Cardiac fibroblast (primary cell): ENCODE results near the gene RAB10.

Experiments
- DNase-seq, 2 donors: peaks; one replicate each; pipeline versions ENCODE4 v3.0.0 to v3.0.0-alpha.2; 2010; ENCODE audit warnings: low read depth in 2 of 2
- H3K4me3 ChIP-seq, 2 donors: replicated peaks in 1 of 2; 1 replicate in 1 of 2; 2 replicates in 1 of 2; pipeline ENCODE4 v1.5.1; 2011; ENCODE audit warnings: low read depth in 2 of 2, low read length in 2 of 2, mild to moderate bottlenecking in 2 of 2, moderate library complexity in 1 of 2
- TF ChIP-seq, protein P1 (sequence below): IDR thresholded peaks from one replicate; pipeline ENCODE4 v1.5.1; 2011; ENCODE audit warnings: low read depth, mild to moderate bottlenecking, low read length, inconsistent platforms

Gene RAB10

DNA sequence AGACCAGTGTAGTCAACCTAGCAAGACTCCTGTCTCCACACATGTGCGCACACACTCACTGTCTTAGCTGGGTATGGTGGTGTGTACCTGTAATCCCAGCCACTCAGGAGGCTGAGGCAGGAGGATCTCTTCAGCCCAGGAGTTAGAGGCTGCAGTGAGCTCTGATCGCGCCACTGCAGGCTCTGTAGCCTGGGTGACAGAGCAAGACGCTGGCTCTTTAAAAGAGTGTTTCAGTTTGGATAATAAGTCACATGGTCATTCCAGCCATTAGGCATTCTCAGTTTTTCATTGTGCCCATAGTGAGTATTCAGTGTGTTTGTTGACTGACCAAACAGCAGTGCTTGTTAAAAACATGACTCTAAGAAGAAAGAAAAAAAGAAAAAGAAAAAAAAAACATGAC lies 31.0 kb downstream of the RAB10 start:
- H3K4me3 ChIP-seq = no peak overlapping the region
- no peak for DNase-seq
- TF ChIP-seq, protein P1, sequence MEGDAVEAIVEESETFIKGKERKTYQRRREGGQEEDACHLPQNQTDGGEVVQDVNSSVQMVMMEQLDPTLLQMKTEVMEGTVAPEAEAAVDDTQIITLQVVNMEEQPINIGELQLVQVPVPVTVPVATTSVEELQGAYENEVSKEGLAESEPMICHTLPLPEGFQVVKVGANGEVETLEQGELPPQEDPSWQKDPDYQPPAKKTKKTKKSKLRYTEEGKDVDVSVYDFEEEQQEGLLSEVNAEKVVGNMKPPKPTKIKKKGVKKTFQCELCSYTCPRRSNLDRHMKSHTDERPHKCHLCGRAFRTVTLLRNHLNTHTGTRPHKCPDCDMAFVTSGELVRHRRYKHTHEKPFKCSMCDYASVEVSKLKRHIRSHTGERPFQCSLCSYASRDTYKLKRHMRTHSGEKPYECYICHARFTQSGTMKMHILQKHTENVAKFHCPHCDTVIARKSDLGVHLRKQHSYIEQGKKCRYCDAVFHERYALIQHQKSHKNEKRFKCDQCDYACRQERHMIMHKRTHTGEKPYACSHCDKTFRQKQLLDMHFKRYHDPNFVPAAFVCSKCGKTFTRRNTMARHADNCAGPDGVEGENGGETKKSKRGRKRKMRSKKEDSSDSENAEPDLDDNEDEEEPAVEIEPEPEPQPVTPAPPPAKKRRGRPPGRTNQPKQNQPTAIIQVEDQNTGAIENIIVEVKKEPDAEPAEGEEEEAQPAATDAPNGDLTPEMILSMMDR = no peak

DNA sequence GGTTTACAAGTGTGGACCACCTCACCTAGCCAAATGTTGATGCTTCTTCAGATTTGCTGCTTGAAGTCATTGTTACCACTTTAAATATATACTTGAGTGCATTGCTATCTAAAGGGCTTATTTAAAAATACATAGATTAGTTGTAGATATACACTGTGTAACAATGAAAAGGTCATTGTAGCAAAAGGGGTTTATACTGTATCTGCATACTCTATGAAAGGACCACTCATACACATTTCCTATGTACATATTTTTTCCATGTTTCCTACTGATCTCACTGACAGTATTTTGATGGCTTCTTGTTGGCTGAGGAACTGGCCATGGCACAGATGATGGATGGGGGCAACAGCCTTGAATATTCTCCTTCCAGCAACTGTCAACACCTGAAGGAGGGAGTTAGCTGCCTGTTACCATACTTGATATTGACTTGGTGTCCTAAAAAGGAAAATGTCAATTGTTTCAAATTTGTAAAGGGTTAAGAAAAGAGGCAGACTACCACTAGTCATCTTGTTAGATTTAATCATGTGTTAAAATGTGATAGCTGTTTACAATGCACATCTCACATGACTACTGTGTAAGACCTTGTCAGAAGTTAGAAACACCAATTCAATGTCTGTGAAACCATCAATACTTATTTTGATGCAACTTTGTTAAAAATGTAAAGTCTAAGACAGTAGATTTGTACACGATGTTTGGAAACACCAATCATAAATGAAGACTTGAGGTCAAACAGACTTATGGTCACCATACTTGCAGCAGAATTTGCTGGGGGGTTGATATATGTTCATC lies 33.5 kb downstream of the RAB10 start:
- DNase-seq = no peak
- TF ChIP-seq, protein P1 = no peak
- no peak overlapping the region for H3K4me3 ChIP-seq

GRCh38 chr2:26067980-26068507 lies 34.2 kb downstream of the RAB10 start:
- TF ChIP-seq, protein P1 = no peak
- no peak for DNase-seq
- H3K4me3 ChIP-seq = no peak overlapping the region

GRCh38 chr2:26068602-26069298 lies 34.9 kb downstream of the RAB10 start:
- DNase-seq = peak; percentile 82 to 91
- no peak overlapping the region for H3K4me3 ChIP-seq
- TF ChIP-seq, protein P1 = no peak

- TF ChIP-seq, protein P1 = no peak
- no peak for DNase-seq
- no peak overlapping the region for H3K4me3 ChIP-seq
Measured at GRCh38 chr2:26070730-26071129, 36.8 kb downstream of the RAB10 start.

- DNase-seq = peak; percentile 42 to 69
- TF ChIP-seq, protein P1 = no peak
- no peak overlapping the region for H3K4me3 ChIP-seq
Measured at GRCh38 chr2:26072925-26073768, 39.3 kb downstream of the RAB10 start.
